Thymus (tissue), 11 donors: Measurements from ENCODE around the gene RBM38. TPM values are rescaled to one million over a fixed set of nuclear protein-coding genes. Genes with fewer than 3 reads are reported as not detected.

Experiments
- DNase-seq, 9 donors: peaks; one replicate each; pipeline ENCODE4 v3.0.0-alpha.2; 2013; ENCODE audit warnings: low spot score in 9 of 9, low read depth in 6 of 9, missing footprints in 1 of 9
- H3K27ac ChIP-seq, 2 donors: one replicate each; pipeline ENCODE4 v1.5.1; 2013; ENCODE audit warnings: control low read depth in 1 of 2, low read depth in 1 of 2, low read length in 1 of 2, mild to moderate bottlenecking in 1 of 2, moderate library complexity in 1 of 2
- H3K27me3 ChIP-seq, 2 donors: one replicate each; pipeline ENCODE4 v1.5.1; 2013; ENCODE audit warnings: low read length in 1 of 2; ENCODE audit not compliant: control insufficient read depth in 2 of 2, insufficient read depth in 1 of 2
- H3K36me3 ChIP-seq, 2 donors: one replicate each; pipeline ENCODE4 v1.5.1; 2013; ENCODE audit warnings: low read length in 1 of 2, mild to moderate bottlenecking in 1 of 2, moderate library complexity in 1 of 2; ENCODE audit not compliant: control insufficient read depth in 2 of 2, insufficient read depth in 2 of 2
- H3K4me1 ChIP-seq, 2 donors: one replicate each; pipeline ENCODE4 v1.5.1; 2013; ENCODE audit warnings: low read length in 2 of 2; ENCODE audit not compliant: control insufficient read depth in 2 of 2, insufficient read depth in 2 of 2
- H3K4me3 ChIP-seq, 2 donors: one replicate each; pipeline ENCODE4 v1.5.1; 2013; ENCODE audit warnings: low read length in 2 of 2, control low read depth in 1 of 2, mild to moderate bottlenecking in 1 of 2
- H3K9me3 ChIP-seq, 2 donors: one replicate each; pipeline ENCODE4 v1.5.1; 2013; ENCODE audit warnings: low read length in 1 of 2, mild to moderate bottlenecking in 1 of 2; ENCODE audit not compliant: control insufficient read depth in 2 of 2, insufficient read depth in 1 of 2
- WGBS: extraction: QIAGEN DNeasy Blood & Tissue Kit; methylation state at CpG from one replicate; pipeline ENCODE4 v1.1.7; 2013; 5-methylcytosine and 5-hydroxymethylcytosine counted together
- polyA plus RNA-seq: library from polyadenylated mRNA; stranded (reverse); fragments of 200-250 nt; gene quantifications from one replicate; pipeline ENCODE4 v1.2.3, GENCODE V29; 2013
- total RNA-seq: library from RNA; stranded (reverse); fragments of 120-200 nt; gene quantifications from one replicate; pipeline ENCODE4 v1.2.4, GENCODE V29; 2013
- donor health status: healthy.

The RBM38 gene
- total and polyA plus RNA-seq, 2 donors, result 49.2 to 84.6 TPM

- 98% methylated on average over 4 of the region's 4 CpGs for WGBS
- Histone ChIP-seq H3K9me3 (peaks cover 0 to 4% of the 10 kb centered on the region in 2 donors), H3K36me3 (peaks cover 54 to 62% of the 10 kb centered on the region in 2 donors), H3K4me3 (no peak overlapping the region), H3K27ac (peak overlapping the region in 1 of 2 donors; percentile 43), H3K4me1 (peaks cover 0 to 22% of the 10 kb centered on the region in 2 donors), H3K27me3 (no peaks in the 10 kb centered on the region)
- no peak for DNase-seq
Measured at GRCh38 chr20:57378646-57379262, 12.4 kb upstream of the RBM38 start.

GRCh38 chr20:57379263-57379647, 11.9 kb upstream of the RBM38 start:
- Histone ChIP-seq H3K4me1 (peaks cover 0 to 20% of the 10 kb centered on the region in 2 donors), H3K4me3 (no peak overlapping the region), H3K27ac (peak overlapping the region in 1 of 2 donors; percentile 15), H3K9me3 (peaks cover 0 to 4% of the 10 kb centered on the region in 2 donors), H3K36me3 (peaks cover 50 to 59% of the 10 kb centered on the region in 2 donors), H3K27me3 (no peaks in the 10 kb centered on the region)
- DNase-seq, result no peak
- WGBS, result 87% methylated on average over 5 of the region's 5 CpGs

- 89% methylated on average over 10 of the region's 10 CpGs for WGBS
- H3K27me3 ChIP-seq, result no peaks in the 10 kb centered on the region
- H3K9me3 ChIP-seq, result no peaks in the 10 kb centered on the region
- H3K36me3 ChIP-seq, result peaks cover 48 to 49% of the 10 kb centered on the region in 2 donors
- peaks cover 0 to 18% of the 10 kb centered on the region in 2 donors for H3K4me1 ChIP-seq
- peak in 3 of 9 donors; percentile 48 to 70 (median 50) for DNase-seq
- peak overlapping the region in 1 of 2 donors; percentile 64 for H3K27ac ChIP-seq
- H3K4me3 ChIP-seq, result no peak overlapping the region
Measured at GRCh38 chr20:57380081-57380750, 11.0 kb upstream of the RBM38 start.

- peaks cover 0 to 19% of the 10 kb centered on the region in 2 donors for H3K4me1 ChIP-seq
- peaks cover 34 to 41% of the 10 kb centered on the region in 2 donors for H3K36me3 ChIP-seq
- no peaks in the 10 kb centered on the region for H3K27me3 ChIP-seq
- DNase-seq, result peak in 7 of 9 donors; percentile 51 to 88 (median 69)
- H3K9me3 ChIP-seq, result peaks cover 0 to 2% of the 10 kb centered on the region in 2 donors
- WGBS, result 65% methylated on average over 20 of the region's 20 CpGs
- no peak overlapping the region for H3K4me3 ChIP-seq
- H3K27ac ChIP-seq, result no peak overlapping the region
Measured at GRCh38 chr20:57381596-57382503, 9.3 kb upstream of the RBM38 start.

GRCh38 chr20:57382516-57382915, 8.7 kb upstream of the RBM38 start:
- Histone ChIP-seq H3K4me3 (no peak overlapping the region), H3K4me1 (peaks cover 0 to 19% of the 10 kb centered on the region in 2 donors), H3K27me3 (no peaks in the 10 kb centered on the region), H3K9me3 (peaks cover 0 to 2% of the 10 kb centered on the region in 2 donors), H3K27ac (no peak overlapping the region), H3K36me3 (peaks cover 27 to 35% of the 10 kb centered on the region in 2 donors)
- no peak for DNase-seq
- WGBS, result 96% methylated on average over 5 of the region's 5 CpGs

DNA sequence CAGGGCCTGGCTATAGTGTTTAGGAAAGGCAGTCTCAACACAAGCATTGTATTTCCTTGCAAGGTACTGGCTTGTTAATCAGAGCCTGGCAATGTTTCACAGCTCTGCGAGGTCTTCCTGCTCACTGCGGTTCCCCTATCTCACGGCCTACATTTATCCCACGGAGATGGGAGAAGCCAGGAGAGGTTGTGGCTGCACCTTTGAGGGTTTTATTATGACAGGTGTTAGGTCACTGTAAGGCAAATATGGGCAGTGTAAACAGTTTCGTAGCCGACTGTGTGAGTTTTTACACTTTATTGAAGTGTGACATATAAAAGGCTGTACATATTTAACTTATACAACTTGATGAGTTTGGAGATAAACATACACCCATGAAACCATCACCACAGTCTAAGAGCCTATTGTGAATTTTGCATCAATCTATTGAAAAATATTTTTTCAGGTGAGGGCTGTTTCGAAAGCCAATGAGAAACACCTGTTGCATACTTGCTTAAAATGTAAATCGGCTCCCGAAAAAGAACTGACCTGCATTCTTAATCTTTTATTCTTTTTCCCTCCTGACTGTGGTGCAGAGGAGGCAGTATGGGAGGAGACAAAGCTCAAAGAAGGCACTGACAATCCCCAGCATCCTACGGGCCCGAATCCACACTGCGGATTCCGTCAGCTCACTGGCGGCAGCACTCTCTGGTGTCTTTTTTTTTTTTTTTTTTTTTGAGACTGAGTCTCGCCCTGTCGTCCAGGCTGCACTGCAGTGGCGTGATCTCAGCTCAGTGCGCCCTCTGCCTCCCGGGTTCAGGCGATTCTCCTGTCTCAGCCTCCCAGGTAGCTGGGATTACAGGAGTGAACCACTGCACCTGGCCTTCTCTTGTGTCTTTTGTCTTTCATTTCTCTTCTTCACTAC, 7.5 kb upstream of the RBM38 start:
- Histone ChIP-seq H3K27me3 (no peaks in the 10 kb centered on the region), H3K4me3 (no peak overlapping the region), H3K36me3 (peaks cover 16 to 26% of the 10 kb centered on the region in 2 donors), H3K4me1 (peaks cover 0 to 16% of the 10 kb centered on the region in 2 donors), H3K27ac (no peak overlapping the region), H3K9me3 (peaks cover 0 to 2% of the 10 kb centered on the region in 2 donors)
- 97% methylated on average over 20 of the region's 20 CpGs for WGBS
- no peak for DNase-seq

DNA sequence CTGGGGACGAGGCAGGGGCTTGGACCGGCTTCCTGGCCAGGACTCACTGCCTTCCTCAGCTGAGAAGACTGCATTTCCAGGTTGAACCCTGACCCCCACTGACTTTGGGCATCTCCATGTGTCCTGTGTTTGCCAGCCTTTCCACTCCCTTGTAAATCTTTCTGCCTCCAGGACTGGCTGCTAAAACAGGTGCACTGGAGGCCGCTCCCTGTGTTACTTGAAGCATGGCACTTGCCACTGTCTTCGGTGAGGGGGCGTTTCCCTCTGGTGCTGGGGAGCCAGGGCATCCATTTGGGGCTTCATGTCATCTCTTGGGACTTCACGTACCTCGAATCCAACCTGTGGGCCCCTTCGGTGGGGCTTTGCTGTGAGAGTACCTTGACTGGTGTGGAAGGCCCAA, 6.7 kb upstream of the RBM38 start:
- Histone ChIP-seq H3K4me3 (no peak overlapping the region), H3K27ac (no peak overlapping the region), H3K36me3 (peaks cover 12 to 25% of the 10 kb centered on the region in 2 donors), H3K27me3 (peaks cover 0 to 2% of the 10 kb centered on the region in 2 donors), H3K9me3 (peaks cover 0 to 2% of the 10 kb centered on the region in 2 donors), H3K4me1 (peaks cover 5 to 18% of the 10 kb centered on the region in 2 donors)
- WGBS, result 97% methylated on average over 8 of the region's 8 CpGs
- no peak for DNase-seq
